Measurements from ENCODE around the gene ATP6AP1. TPM values are rescaled to one million over a fixed set of nuclear protein-coding genes. Genes with fewer than 3 reads are reported as not detected.

ATP6AP1 gene
- total and polyA plus RNA-seq, 9 of the 15 experiments (the other 6 are each of a cell fraction or from before 2014, with no cell fraction given): 8.3 to 90.5 (median 52.9) TPM

DNA sequence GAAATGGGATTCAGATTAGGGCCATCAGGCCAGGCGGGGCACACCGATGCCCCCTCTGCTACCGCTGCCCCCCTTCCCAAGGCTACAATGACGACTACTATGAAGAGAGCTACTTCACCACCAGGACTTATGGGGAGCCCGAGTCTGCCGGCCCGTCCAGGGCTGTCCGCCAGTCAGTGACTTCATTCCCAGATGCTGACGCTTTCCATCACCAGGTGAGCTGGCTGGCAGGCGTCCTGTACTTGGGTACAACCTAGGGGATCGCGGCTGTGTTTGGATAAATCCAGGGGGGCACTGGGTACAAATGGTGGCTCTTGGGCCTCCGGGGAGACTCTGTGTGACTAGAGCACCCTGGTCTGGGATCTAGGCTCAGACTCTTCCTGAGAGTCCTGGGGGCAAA, 48.3 kb upstream of the ATP6AP1 start:
- Histone ChIP-seq H2AFZ (ENCODE audit: low read depth, low read length) (no peak overlapping the region), H3K4me1 (replicated peaks in 1 of 2; ENCODE audit: control insufficient read depth in 2 of 2, insufficient read depth in 2 of 2, low read length in 2 of 2) (peaks cover 20 to 55% of the 10 kb centered on the region in 2 experiments), H3K36me3 (ENCODE audit: control insufficient read depth, insufficient read depth, low read length) (peaks cover 19% of the 10 kb centered on the region; the same call in 2 of the 3 replicates), H3K27me3 (ENCODE audit: control insufficient read depth in 2 of 2, insufficient read depth in 2 of 2, low read length in 2 of 2) (no peaks in the 10 kb centered on the region), H3K27ac (ENCODE audit: extremely low read depth, low read depth, low read length) (peak overlapping the region; percentile 96), H3K4me3 (peak overlapping the region; percentile 91), H3K9me1 (ENCODE audit: control insufficient read depth, insufficient read depth, low read length) (no peaks in the 10 kb centered on the region), H3K9ac (ENCODE audit: insufficient read depth in 1 of 2, low read depth in 2 of 2, low read length in 2 of 2) (peak overlapping the region; percentile 95 to 100), H3K9me3 (replicated peaks; ENCODE audit: control insufficient read depth, insufficient read depth, low read depth, low read length) (no peaks in the 10 kb centered on the region), H3K4me2 (ENCODE audit: insufficient read depth, low read length) (peak overlapping the region; percentile 83), H3K79me2 (ENCODE audit: control insufficient read depth, insufficient read depth, low read length) (peaks cover 26% of the 10 kb centered on the region), H4K20me1 (replicated peaks; ENCODE audit: control insufficient read depth, insufficient read depth, low read length) (no peaks in the 10 kb centered on the region)
- TF ChIP-seq KLF13 (tag; IDR thresholded peaks at IDR 0.05; ENCODE audit: borderline replicate concordance, low read depth): 0 out of 2 replicates have a peak, but pooled peaks have one; percentile 24
- TF ChIP-seq, protein P1, sequence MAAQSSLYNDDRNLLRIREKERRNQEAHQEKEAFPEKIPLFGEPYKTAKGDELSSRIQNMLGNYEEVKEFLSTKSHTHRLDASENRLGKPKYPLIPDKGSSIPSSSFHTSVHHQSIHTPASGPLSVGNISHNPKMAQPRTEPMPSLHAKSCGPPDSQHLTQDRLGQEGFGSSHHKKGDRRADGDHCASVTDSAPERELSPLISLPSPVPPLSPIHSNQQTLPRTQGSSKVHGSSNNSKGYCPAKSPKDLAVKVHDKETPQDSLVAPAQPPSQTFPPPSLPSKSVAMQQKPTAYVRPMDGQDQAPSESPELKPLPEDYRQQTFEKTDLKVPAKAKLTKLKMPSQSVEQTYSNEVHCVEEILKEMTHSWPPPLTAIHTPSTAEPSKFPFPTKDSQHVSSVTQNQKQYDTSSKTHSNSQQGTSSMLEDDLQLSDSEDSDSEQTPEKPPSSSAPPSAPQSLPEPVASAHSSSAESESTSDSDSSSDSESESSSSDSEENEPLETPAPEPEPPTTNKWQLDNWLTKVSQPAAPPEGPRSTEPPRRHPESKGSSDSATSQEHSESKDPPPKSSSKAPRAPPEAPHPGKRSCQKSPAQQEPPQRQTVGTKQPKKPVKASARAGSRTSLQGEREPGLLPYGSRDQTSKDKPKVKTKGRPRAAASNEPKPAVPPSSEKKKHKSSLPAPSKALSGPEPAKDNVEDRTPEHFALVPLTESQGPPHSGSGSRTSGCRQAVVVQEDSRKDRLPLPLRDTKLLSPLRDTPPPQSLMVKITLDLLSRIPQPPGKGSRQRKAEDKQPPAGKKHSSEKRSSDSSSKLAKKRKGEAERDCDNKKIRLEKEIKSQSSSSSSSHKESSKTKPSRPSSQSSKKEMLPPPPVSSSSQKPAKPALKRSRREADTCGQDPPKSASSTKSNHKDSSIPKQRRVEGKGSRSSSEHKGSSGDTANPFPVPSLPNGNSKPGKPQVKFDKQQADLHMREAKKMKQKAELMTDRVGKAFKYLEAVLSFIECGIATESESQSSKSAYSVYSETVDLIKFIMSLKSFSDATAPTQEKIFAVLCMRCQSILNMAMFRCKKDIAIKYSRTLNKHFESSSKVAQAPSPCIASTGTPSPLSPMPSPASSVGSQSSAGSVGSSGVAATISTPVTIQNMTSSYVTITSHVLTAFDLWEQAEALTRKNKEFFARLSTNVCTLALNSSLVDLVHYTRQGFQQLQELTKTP (IDR thresholded peaks at IDR 0.05; ENCODE audit: low read depth in 1 of 2, partially characterized antibody in 2 of 2): no peak
- TF ChIP-seq JUN (IDR thresholded peaks at IDR 0.05; ENCODE audit: borderline replicate concordance, low read depth, low read length): no peak
- TF ChIP-seq JUN (CRISPR knock-in tag; IDR thresholded peaks at IDR 0.05; ENCODE audit: borderline replicate concordance): 0 out of 2 replicates have a peak, but pooled peaks have one; percentile 44
- no peak for TF ChIP-seq NR3C1 (CRISPR knock-in tag; IDR thresholded peaks at IDR 0.05)
- TF ChIP-seq, protein P2, sequence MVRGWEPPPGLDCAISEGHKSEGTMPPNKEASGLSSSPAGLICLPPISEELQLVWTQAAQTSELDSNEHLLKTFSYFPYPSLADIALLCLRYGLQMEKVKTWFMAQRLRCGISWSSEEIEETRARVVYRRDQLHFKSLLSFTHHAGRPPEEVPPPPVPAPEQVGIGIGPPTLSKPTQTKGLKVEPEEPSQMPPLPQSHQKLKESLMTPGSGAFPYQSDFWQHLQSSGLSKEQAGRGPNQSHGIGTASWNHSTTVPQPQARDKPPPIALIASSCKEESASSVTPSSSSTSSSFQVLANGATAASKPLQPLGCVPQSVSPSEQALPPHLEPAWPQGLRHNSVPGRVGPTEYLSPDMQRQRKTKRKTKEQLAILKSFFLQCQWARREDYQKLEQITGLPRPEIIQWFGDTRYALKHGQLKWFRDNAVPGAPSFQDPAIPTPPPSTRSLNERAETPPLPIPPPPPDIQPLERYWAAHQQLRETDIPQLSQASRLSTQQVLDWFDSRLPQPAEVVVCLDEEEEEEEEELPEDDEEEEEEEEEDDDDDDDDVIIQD (CRISPR knock-in tag; IDR thresholded peaks at IDR 0.05): no peak
- ATAC-seq: no peak
- DNase-seq (ENCODE audit: extremely low read depth in 1 of 4, low spot score in 3 of 4): no peak
- intact Hi-C loops (cut with micrococcal nuclease): no loop called here
- POLR2A ChIA-PET: interaction anchor here (0.9 kb wide), 1 partner anchor 18 kb away, joined by 3 read pairs; no protein-coding TSS in a partner anchor
- 13% methylated on average over 8 of the region's 13 CpGs for WGBS (ENCODE audit: insufficient coverage, low coverage, missing lambda C conversion rate)
- BruUV-seq (replicated peaks): TSS peak; percentile 84
- CTCF ChIA-PET (ENCODE audit: low intra/inter-chr PET ratio): interaction anchor here (0.7 kb wide), 1 partner anchor 368 kb away, joined by 3 read pairs; no protein-coding TSS in a partner anchor
- in situ Hi-C loops (cut with MboI): no loop called here
- no peak for FAIRE-seq

Measured in K562 (cell line).